Heart left ventricle (tissue), 13 donors: ENCODE measurements around the gene BRIP1.

ENCODE experiments used
- CTCF ChIP-seq, 12 donors: fragments of 200-600 bp; sonication (generic) in 4 of 12; IDR thresholded peaks; one replicate each; pipeline versions ENCODE4 v1.5.0 to v1.8.0; 2018 to 2022; ENCODE audit warnings: antibody characterized with exemption in 12 of 12, mild to moderate bottlenecking in 5 of 12
- POLR2A ChIP-seq, 2 donors: fragments of 450-650 bp; IDR thresholded peaks; one replicate each; pipeline ENCODE4 v1.6.1; 2017; ENCODE audit warnings: antibody characterized with exemption in 2 of 2, mild to moderate bottlenecking in 2 of 2, moderate library complexity in 2 of 2
- donor health status: ischemic (EF 13 %, LVEDD 7.1; RV severe dilation, severe dysfunction).
- donor health status: DM: no; HTN: yes; CAD: no.
- donor health status: DM: no; HTN: no; CAD: no.
- donor health status: ischemic (EF 25% LVEDD 6.9; RV normal size, moderate dysfunction).
- donor health status: ischemic (EF 25% LVEDD 5.7; RV mildly dilated, moderate dysfunction).
- donor health status: ischemic (EF 35%, LVEDD 5.7; RV mildly dilated, moderate dysfunction).
- donor health status: nonischemic (EF 11% LVEDD 7.7; RV severe dilation, severe dysfunction).
- donor health status: DM: yes; HTN: yes; CAD: no.
- donor health status: PGD.
- donor health status: ischemic (EF 29% LVEDD 5.4; RV normal size, mild dysfunction).
- donor health status: nonischemic (EF 23%, LVEDD 6.1; RV moderate dilation, normal function).

DNA sequence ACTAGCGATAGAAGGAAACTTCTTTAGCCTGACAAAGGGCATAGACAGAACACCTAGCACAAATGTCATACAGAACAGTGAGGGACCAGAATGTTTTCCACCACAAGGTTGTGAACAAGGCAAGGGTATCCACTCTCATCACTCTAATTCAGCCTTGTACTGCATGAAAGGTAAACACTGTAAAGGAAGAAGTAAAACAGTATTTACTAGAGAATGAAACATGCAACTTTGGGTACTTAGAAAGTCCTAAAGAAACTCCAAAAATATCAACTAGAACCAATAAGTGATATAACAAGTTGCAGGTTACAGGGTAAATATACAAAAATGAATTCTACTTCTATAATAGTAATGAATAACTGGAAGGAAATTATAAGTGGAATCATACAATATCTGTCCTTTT, 32.2 kb downstream of the BRIP1 start:
- TF ChIP-seq POLR2A (IDR thresholded peaks at IDR 0.05) (no peak), CTCF (IDR thresholded peaks at IDR 0.05) (no peak)
